Sigmoid colon (tissue), 4 donors: Measurements from ENCODE around the gene ANKLE2.

Experiments
- POLR2AphosphoS5 ChIP-seq, 4 donors: sonication (generic); formaldehyde crosslinking; IDR thresholded peaks; one replicate each; pipeline ENCODE4 v1.6.1; 2017; ENCODE audit warnings: antibody characterized with exemption in 4 of 4
- TF ChIP-seq, protein P1 (sequence below), 4 experiments: fragments of 450-650 bp in 3 of 4; fragments of 200-600 bp in 1 of 4; IDR thresholded peaks; one replicate each; pipeline ENCODE4 v1.5.1; 2016 to 2019; ENCODE audit warnings: antibody characterized with exemption in 4 of 4, mild to moderate bottlenecking in 3 of 4, moderate library complexity in 2 of 4

DNA sequence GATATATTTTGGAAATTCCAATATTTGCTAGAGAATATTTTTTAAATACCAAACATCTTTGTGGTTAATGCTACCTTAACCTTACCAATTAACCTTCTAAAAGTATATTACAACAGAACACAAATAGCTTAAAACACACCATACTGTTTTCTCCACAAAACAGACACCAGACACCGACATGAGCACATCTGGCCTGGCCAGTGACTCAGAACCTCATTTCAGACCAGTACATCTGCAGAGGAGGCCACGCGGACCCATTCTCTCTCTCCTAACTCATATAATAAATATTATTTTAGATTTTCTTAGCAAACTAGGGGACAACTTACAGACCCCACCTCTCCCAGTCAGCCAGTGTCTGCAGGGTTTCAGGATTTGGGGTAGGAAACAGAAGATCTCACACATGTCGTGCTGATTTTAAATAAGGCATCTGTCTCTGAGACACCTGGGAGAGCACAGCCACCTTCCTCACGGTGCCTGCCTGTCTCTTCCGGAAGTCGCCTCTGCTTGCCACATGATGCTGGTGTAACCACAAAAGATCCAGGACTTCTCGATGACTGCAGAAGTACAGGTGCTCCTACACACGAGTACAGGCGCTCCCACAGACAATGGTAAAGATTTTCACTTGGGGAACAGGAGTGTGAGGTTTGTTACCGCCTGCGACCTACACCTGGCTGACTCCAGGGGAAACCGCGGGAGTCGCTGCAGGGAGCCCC, 9.7 kb upstream of the ANKLE2 start:
- TF ChIP-seq, protein P1, sequence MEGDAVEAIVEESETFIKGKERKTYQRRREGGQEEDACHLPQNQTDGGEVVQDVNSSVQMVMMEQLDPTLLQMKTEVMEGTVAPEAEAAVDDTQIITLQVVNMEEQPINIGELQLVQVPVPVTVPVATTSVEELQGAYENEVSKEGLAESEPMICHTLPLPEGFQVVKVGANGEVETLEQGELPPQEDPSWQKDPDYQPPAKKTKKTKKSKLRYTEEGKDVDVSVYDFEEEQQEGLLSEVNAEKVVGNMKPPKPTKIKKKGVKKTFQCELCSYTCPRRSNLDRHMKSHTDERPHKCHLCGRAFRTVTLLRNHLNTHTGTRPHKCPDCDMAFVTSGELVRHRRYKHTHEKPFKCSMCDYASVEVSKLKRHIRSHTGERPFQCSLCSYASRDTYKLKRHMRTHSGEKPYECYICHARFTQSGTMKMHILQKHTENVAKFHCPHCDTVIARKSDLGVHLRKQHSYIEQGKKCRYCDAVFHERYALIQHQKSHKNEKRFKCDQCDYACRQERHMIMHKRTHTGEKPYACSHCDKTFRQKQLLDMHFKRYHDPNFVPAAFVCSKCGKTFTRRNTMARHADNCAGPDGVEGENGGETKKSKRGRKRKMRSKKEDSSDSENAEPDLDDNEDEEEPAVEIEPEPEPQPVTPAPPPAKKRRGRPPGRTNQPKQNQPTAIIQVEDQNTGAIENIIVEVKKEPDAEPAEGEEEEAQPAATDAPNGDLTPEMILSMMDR (IDR thresholded peaks at IDR 0.05) = no peak
- no peak for TF ChIP-seq POLR2AphosphoS5 (IDR thresholded peaks at IDR 0.05)
